Activated naive CD4-positive, alpha-beta T cell treated with anti-CD3 and anti-CD28 coated beads, Interleukin-2, amount 10 ng/mL, durations not matched to agents 7 days and 5 days (primary cell): ENCODE results near the gene TEDC1.

Experiments
- CTCF ChIA-PET: fragments of 350-600 bp; sonication (Branson Sonifier 250); formaldehyde crosslinking; loops from one replicate; lab custom pipeline; 2021; ENCODE audit warnings: antibody characterized with exemption; lab: Charles Lee
- DNase-seq: peaks from one replicate; pipeline ENCODE4 v3.0.0-alpha.2; 2020
- H3K27ac Mint-ChIP-seq: one replicate; pipeline ENCODE4 v1.8.0; 2021; ENCODE audit warnings: mild to moderate bottlenecking, moderate library complexity, mixed read lengths
- H3K27me3 Mint-ChIP-seq: one replicate; pipeline ENCODE4 v1.8.0; 2021; ENCODE audit warnings: mild to moderate bottlenecking, mixed read lengths
- H3K36me3 Mint-ChIP-seq: one replicate; pipeline ENCODE4 v1.8.0; 2021; ENCODE audit warnings: mixed read lengths
- H3K4me1 Mint-ChIP-seq: one replicate; pipeline ENCODE4 v1.8.0; 2021; ENCODE audit warnings: mixed read lengths
- H3K4me3 Mint-ChIP-seq: one replicate; pipeline ENCODE4 v1.8.0; 2021; ENCODE audit warnings: mild to moderate bottlenecking, moderate library complexity, mixed read lengths
- H3K9me3 Mint-ChIP-seq: one replicate; pipeline ENCODE4 v1.8.0; 2021; ENCODE audit warnings: mixed read lengths

TEDC1 gene

DNA sequence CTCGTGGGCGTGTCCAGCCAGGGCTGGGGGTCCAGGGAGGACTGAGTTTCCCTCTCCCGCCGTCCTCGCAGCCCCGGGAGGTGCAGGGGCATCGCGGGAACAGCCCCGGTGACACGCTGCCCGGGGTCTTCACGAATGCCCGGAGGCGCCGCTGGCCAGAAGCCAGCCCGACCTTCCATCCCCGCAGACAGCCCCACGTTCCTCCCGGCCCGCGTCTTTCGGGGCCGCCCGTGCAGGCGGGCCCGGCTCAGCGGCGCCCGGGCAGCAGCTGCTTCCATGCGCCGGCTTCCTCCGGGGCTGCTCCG is 827 bp upstream of the TEDC1 start:
- no peak for DNase-seq
- CTCF ChIA-PET: interaction anchor here (0.6 to 4.2 kb wide), 16 partner anchors 9 to 469 kb away, joined by 3 to 97 read pairs (median 4); partner anchors contain the start of genes BRF1, CDCA4 and JAG2
- Mint-ChIP-seq H3K27ac (peak overlapping the region; percentile 95), H3K4me1 (peaks cover 41% of the 10 kb centered on the region), H3K27me3 (peaks cover 23% of the 10 kb centered on the region), H3K4me3 (peak overlapping the region; percentile 90), H3K9me3 (no peaks in the 10 kb centered on the region), H3K36me3 (peaks cover 7% of the 10 kb centered on the region)

GRCh38 chr14:105491366-105491973 is 424 bp downstream of the TEDC1 start:
- H3K4me1 Mint-ChIP-seq: peaks cover 29% of the 10 kb centered on the region
- H3K36me3 Mint-ChIP-seq: peaks cover 7% of the 10 kb centered on the region
- H3K27me3 Mint-ChIP-seq: peaks cover 10% of the 10 kb centered on the region
- no peaks in the 10 kb centered on the region for H3K9me3 Mint-ChIP-seq
- H3K4me3 Mint-ChIP-seq: peak overlapping the region; percentile 78
- peak; percentile 91 for DNase-seq
- CTCF ChIA-PET: interaction anchor here (1.0 to 4.2 kb wide), 4 partner anchors 10 to 121 kb away, joined by 3 to 97 read pairs (median 8); no protein-coding TSS in a partner anchor
- peak overlapping the region; percentile 95 for H3K27ac Mint-ChIP-seq

DNA sequence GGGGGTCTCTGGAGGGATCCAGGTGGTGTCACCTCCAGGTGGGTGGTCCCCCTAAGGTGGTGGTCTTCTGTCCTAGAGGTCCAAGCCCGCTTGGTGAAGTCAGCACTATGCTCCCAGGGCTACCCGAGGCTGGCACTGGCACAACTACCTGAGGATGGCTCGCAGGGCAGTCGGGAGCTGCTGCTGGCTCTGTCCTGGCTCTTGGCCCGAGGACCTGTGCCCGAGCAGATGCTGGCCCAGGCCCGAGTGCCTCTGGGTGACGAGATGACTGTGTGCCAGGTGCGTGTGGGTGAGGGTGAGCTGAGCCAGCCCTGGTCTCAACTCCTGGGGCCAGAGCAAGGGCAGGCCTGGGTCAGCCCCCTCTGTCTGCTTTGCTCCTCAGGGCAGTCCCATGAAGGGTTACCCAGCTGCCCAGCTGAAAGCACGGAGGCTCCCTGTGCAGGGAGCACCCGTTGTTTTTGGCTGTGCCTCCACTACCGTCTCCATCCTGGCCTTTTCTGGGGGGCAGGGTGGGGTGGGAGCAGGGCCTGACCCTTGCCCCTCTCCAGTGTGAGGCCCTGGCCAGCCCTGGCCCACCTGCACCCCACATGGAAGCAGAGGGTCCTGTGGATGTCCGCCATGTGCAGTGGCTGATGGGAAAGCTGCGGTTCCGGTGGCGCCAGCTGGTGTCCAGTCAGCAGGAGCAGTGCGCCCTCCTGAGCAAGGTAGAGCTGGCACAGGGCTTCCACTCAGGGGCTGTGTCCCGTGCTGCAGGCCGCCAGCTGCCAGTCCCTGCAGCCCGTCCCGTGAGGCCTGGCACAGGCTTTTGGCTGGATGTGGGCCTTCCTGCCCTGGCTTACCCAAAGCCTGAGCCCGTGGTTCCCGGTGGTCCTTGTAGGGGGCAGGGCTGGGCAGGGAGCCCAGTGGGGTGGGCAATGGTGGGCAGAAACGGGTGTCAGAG is 1.3 kb downstream of the TEDC1 start:
- Mint-ChIP-seq H3K4me1 (peaks cover 25% of the 10 kb centered on the region), H3K27me3 (peaks cover 5% of the 10 kb centered on the region), H3K4me3 (peak overlapping the region; percentile 76), H3K36me3 (peaks cover 7% of the 10 kb centered on the region), H3K9me3 (no peaks in the 10 kb centered on the region), H3K27ac (peak overlapping the region; percentile 95)
- no peak for DNase-seq
- CTCF ChIA-PET: interaction anchor here (1.0 to 4.2 kb wide), 4 partner anchors 11 to 122 kb away, joined by 3 to 97 read pairs (median 8); no protein-coding TSS in a partner anchor

GRCh38 chr14:105492971-105493871 is 2.2 kb downstream of the TEDC1 start:
- Mint-ChIP-seq H3K27ac (no peak overlapping the region), H3K9me3 (no peaks in the 10 kb centered on the region), H3K36me3 (peaks cover 6% of the 10 kb centered on the region), H3K27me3 (no peaks in the 10 kb centered on the region), H3K4me3 (peak overlapping the region; percentile 8), H3K4me1 (peaks cover 23% of the 10 kb centered on the region)
- no peak for DNase-seq
- CTCF ChIA-PET: interaction anchor here (2.4 to 4.2 kb wide), 2 partner anchors 12 to 123 kb away, joined by 11 to 97 read pairs; no protein-coding TSS in a partner anchor

- DNase-seq: peak; percentile 16
- Mint-ChIP-seq H3K27me3 (no peaks in the 10 kb centered on the region), H3K27ac (no peak overlapping the region), H3K4me1 (peaks cover 17% of the 10 kb centered on the region), H3K9me3 (no peaks in the 10 kb centered on the region), H3K4me3 (no peak overlapping the region), H3K36me3 (peaks cover 6% of the 10 kb centered on the region)
- CTCF ChIA-PET: no interaction called here
Measured at GRCh38 chr14:105493921-105494605, 3.0 kb downstream of the TEDC1 start.

- H3K9me3 Mint-ChIP-seq: no peaks in the 10 kb centered on the region
- CTCF ChIA-PET: no interaction called here
- peaks cover 1% of the 10 kb centered on the region for H3K36me3 Mint-ChIP-seq
Measured at GRCh38 chr14:105494606-105494929, 3.5 kb downstream of the TEDC1 start.

GRCh38 chr14:105495101-105495989 is 4.3 kb downstream of the TEDC1 start:
- Mint-ChIP-seq H3K9me3 (no peaks in the 10 kb centered on the region), H3K27me3 (no peaks in the 10 kb centered on the region), H3K36me3 (no peaks in the 10 kb centered on the region), H3K4me1 (peaks cover 11% of the 10 kb centered on the region), H3K27ac (no peak overlapping the region), H3K4me3 (no peak overlapping the region)
- DNase-seq: no peak
- CTCF ChIA-PET: no interaction called here

More at GRCh38 chr14:105494606-105494929, 3.5 kb downstream of the TEDC1 start:
- H3K27ac Mint-ChIP-seq: no peak overlapping the region
- H3K4me3 Mint-ChIP-seq: no peak overlapping the region
- H3K4me1 Mint-ChIP-seq: peaks cover 12% of the 10 kb centered on the region
- no peak for DNase-seq
- H3K27me3 Mint-ChIP-seq: no peaks in the 10 kb centered on the region

DNA sequence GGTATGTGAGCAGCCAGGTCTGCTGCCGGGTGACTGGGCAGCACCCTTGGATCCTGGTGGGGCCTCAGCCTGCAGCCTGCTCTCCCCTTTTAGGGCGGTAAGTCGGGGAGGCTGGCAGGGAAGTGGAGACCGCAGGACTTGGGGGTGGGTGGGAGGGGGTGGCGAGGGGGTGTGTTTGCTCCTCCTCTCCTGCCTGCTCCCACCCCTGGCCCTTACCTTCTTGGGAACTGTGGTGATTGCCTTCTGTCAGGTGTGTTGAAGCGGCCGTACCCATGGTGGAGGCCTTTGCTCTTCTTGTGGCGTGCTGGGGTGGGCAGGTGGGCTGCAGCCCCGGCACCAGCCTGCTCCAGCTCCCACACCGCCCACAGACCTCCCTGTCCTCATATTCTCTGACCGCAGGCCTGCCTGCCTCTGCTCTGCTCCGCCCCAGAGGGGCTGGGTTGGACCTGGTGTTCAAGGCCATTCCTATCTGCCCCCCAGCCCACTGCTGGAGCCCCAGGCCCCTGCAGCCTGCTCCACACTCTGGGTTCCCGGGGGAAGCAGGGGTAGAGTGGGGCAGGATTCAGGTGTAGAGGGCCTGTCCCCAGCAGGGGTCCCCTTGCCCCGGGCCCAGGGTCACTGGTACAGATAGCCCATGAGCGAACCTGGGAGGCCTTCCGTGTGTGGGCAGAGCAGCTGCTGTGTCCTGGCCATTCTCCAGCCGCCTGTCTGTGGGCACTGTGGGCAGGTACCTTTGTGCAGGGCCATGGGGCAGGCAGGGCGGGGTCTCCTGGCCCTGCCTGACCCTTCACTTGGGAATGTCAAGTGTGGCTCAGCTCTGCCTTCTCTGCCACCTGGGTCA is 5.2 kb downstream of the TEDC1 start:
- no peaks in the 10 kb centered on the region for H3K9me3 Mint-ChIP-seq
- no peak overlapping the region for H3K4me3 Mint-ChIP-seq
- H3K36me3 Mint-ChIP-seq: no peaks in the 10 kb centered on the region
- H3K27ac Mint-ChIP-seq: no peak overlapping the region
- H3K27me3 Mint-ChIP-seq: no peaks in the 10 kb centered on the region
- H3K4me1 Mint-ChIP-seq: peaks cover 11% of the 10 kb centered on the region
- CTCF ChIA-PET: no interaction called here
- DNase-seq: no peak

GRCh38 chr14:105496831-105497591 is 6.0 kb downstream of the TEDC1 start:
- DNase-seq: no peak
- Mint-ChIP-seq H3K36me3 (no peaks in the 10 kb centered on the region), H3K4me1 (peaks cover 7% of the 10 kb centered on the region), H3K27ac (no peak overlapping the region), H3K9me3 (no peaks in the 10 kb centered on the region), H3K4me3 (no peak overlapping the region), H3K27me3 (no peaks in the 10 kb centered on the region)
- CTCF ChIA-PET: no interaction called here

DNA sequence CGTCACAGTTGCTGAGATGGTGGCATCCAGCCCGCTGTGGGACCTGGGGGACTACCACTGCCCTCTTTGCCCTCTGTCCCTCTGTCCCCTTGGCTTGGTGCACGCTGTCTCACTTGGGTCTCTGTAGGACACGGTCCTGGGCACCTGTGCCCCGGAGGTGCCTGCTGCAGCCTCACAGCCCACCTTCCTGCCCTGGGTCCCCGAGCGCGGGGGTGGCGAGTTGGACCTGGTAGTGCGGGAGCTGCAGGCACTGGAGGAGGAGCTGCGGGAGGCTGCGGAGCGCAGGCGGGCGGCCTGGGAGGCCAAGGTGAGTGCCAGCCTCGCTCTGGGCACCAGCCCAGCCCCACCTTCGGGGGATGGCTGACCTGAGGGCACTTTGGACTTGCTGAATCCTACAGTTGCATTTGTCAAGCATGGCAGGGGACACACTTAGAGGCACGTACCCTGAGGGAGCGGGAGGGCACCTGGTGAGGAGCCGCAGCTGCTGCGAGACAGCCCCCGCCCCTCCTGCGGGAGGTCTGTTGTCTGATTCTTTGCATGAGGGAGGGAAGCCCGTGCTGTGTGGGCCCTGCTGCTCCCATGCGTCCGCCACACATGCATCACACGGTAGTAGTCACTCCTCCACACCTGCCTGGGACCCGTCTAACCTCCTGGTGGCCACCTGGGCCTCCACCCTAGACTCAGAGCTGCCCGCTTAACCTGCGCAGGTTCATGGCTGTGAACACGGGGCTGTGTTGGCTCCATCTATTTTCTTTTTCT is 6.8 kb downstream of the TEDC1 start:
- Mint-ChIP-seq H3K4me1 (peaks cover 5% of the 10 kb centered on the region), H3K27ac (no peak overlapping the region), H3K4me3 (no peak overlapping the region), H3K27me3 (peaks cover 5% of the 10 kb centered on the region), H3K36me3 (no peaks in the 10 kb centered on the region), H3K9me3 (no peaks in the 10 kb centered on the region)
- DNase-seq: peak; percentile 19
- CTCF ChIA-PET: no interaction called here
